IMR-90 (cell line): ENCODE measurements around the gene SLC35F6. TPM values are rescaled to one million over a fixed set of nuclear protein-coding genes. Genes with fewer than 3 reads are reported as not detected.

Experiments used
- ATAC-seq: fragments of 200-7000 bp; cut with Tn5 transposase; 2 replicates; pipeline ENCODE4 v1.9.1; 2020; ENCODE audit warnings: low read depth, mild to moderate bottlenecking, moderate library complexity
- BruUV-seq: library from RNA; stranded (reverse); fragments of 400-500 nt; replicated peaks from 2 replicates; lab custom pipeline; 2021; lab: Mats Ljungman, UMichigan
- CTCF ChIA-PET: fragments of 300-600 bp; formaldehyde crosslinking; extraction: SDS; loops from one replicate; lab custom pipeline; 2021; ENCODE audit warnings: antibody characterized with exemption; lab: Yijun Ruan, JAX
- POLR2A ChIA-PET: fragments of 300-600 bp; sonication (Branson Sonifier 250); formaldehyde crosslinking; loops from one replicate; lab custom pipeline; 2022; ENCODE audit warnings: antibody characterized with exemption; ENCODE audit not compliant: unreplicated experiment; lab: Charles Lee
- DNase-seq: peaks from one replicate; pipeline ENCODE4 v3.0.0; 2013
- H2AFZ ChIP-seq: replicated peaks from 2 replicates; pipeline ENCODE3; 2013; ENCODE audit warnings: low read length, mild to moderate bottlenecking; ENCODE audit not compliant: poor library complexity
- H2AK5ac ChIP-seq: 2 replicates; pipeline ENCODE4 v1.6.1; 2013; ENCODE audit warnings: low read depth, low read length, inconsistent platforms
- H2AK9ac ChIP-seq: replicated peaks from 2 replicates; pipeline ENCODE3; 2013; ENCODE audit warnings: mild to moderate bottlenecking, low read depth, low read length, moderate library complexity; ENCODE audit not compliant: poor library complexity
- H2BK120ac ChIP-seq: 2 replicates; pipeline ENCODE4 v1.6.1; 2013; ENCODE audit warnings: low read depth, low read length, inconsistent platforms
- H2BK15ac ChIP-seq: 3 replicates; pipeline ENCODE4 v1.6.1; 2013; ENCODE audit warnings: low read depth, low read length, inconsistent platforms
- H2BK20ac ChIP-seq: 2 replicates; pipeline ENCODE4 v1.6.1; 2013; ENCODE audit warnings: low read depth, mild to moderate bottlenecking, inconsistent platforms, low read length, moderate library complexity
- H2BK5ac ChIP-seq: 2 replicates; pipeline ENCODE4 v1.6.1; 2013; ENCODE audit warnings: mild to moderate bottlenecking, low read depth, low read length, inconsistent platforms; ENCODE audit not compliant: poor library complexity, severe bottlenecking
- H3K14ac ChIP-seq: replicated peaks from 2 replicates; pipeline ENCODE4 v1.6.1; 2013; ENCODE audit warnings: low read depth, low read length, inconsistent platforms
- H3K18ac ChIP-seq: 2 replicates; pipeline ENCODE4 v1.6.1; 2013; ENCODE audit warnings: low read depth, low read length, control low read depth
- H3K23ac ChIP-seq: 2 replicates; pipeline ENCODE4 v1.6.1; 2013; ENCODE audit warnings: low read depth, low read length, inconsistent platforms
- H3K27ac ChIP-seq: 2 replicates; pipeline ENCODE4 v1.5.1; 2013; ENCODE audit warnings: mild to moderate bottlenecking, control low read depth, low read length; ENCODE audit not compliant: insufficient read depth
- H3K27me3 ChIP-seq: 2 replicates; pipeline ENCODE4 v1.6.1; 2013; ENCODE audit warnings: low read length; ENCODE audit not compliant: control insufficient read depth, insufficient read depth
- H3K36me3 ChIP-seq: 2 replicates; pipeline ENCODE4 v1.6.1; 2013; ENCODE audit warnings: low read length, mixed read lengths; ENCODE audit not compliant: control insufficient read depth, insufficient read depth
- H3K4ac ChIP-seq: 2 replicates; pipeline ENCODE4 v1.6.1; 2013; ENCODE audit warnings: low read depth, low read length, inconsistent platforms
- H3K4me1 ChIP-seq: 2 replicates; pipeline ENCODE4 v1.6.1; 2013; ENCODE audit warnings: low read length, mixed read lengths; ENCODE audit not compliant: control insufficient read depth, insufficient read depth
- H3K4me2 ChIP-seq: 2 replicates; pipeline ENCODE4 v1.6.1; 2013; ENCODE audit warnings: low read depth, mild to moderate bottlenecking, control low read depth, low read length, moderate library complexity
- H3K4me3 ChIP-seq: 2 replicates; pipeline ENCODE4 v1.5.1; 2013; ENCODE audit warnings: low read depth, mild to moderate bottlenecking, control low read depth, low read length, moderate library complexity; ENCODE audit not compliant: insufficient read depth
- H3K56ac ChIP-seq: 2 replicates; pipeline ENCODE4 v1.6.1; 2013; ENCODE audit warnings: low read length, inconsistent platforms; ENCODE audit not compliant: insufficient read depth; ENCODE audit errors: extremely low read depth
- H3K79me1 ChIP-seq, 2 experiments: 2 replicates each; pipeline ENCODE4 v1.6.1; 2013; ENCODE audit warnings: low read length in 2 of 2, inconsistent platforms in 1 of 2, low read depth in 1 of 2
- H3K9ac ChIP-seq: 2 replicates; pipeline ENCODE4 v1.6.1; 2013; ENCODE audit warnings: low read depth, low read length, control low read depth
- H3K9me1 ChIP-seq: 2 replicates; pipeline ENCODE4 v1.6.1; 2013; ENCODE audit warnings: low read length, inconsistent platforms; ENCODE audit not compliant: insufficient read depth
- H3K9me3 ChIP-seq: 2 replicates; pipeline ENCODE4 v1.6.1; 2013; ENCODE audit warnings: low read length; ENCODE audit not compliant: control insufficient read depth, insufficient read depth
- H4K20me1 ChIP-seq: 2 replicates; pipeline ENCODE4 v1.6.1; 2013; ENCODE audit warnings: low read length, inconsistent platforms; ENCODE audit not compliant: insufficient read depth
- H4K5ac ChIP-seq: 2 replicates; pipeline ENCODE4 v1.6.1; 2013; ENCODE audit warnings: mild to moderate bottlenecking, low read depth, low read length, control low read depth
- H4K8ac ChIP-seq, 2 experiments: 2 replicates each; pipeline ENCODE4 v1.6.1; 2013; ENCODE audit warnings: low read depth in 2 of 2, low read length in 2 of 2, control low read depth in 1 of 2, inconsistent platforms in 1 of 2
- H4K91ac ChIP-seq: 2 replicates; pipeline ENCODE4 v1.6.1; 2013; ENCODE audit warnings: low read depth, low read length, inconsistent platforms; ENCODE audit not compliant: insufficient read depth
- FOS ChIP-seq: fragments of 150-350 bp; IDR thresholded peaks from 2 replicates; pipeline ENCODE4 v1.6.1; 2016; ENCODE audit warnings: low read depth, low read length
- RAD21 ChIP-seq: IDR thresholded peaks from 2 replicates; pipeline ENCODE4 v1.6.1; 2012; ENCODE audit warnings: low read length, improper control_type of control experiment
- WGBS, 2 experiments: methylation state at CpG; one replicate each; pipeline versions ENCODE4 v1.1.5 to v1.1.7; 2013; ENCODE audit warnings: missing lambda C conversion rate in 2 of 2; ENCODE audit not compliant: insufficient read length in 1 of 2; ENCODE audit errors: extremely low coverage in 2 of 2; 5-methylcytosine and 5-hydroxymethylcytosine counted together
- dilution Hi-C: fragments of 300-500 bp; cut with HindIII; formaldehyde crosslinking; loops from one replicate; pipeline ENCODE4 v1.14.3; 2018; ENCODE audit warnings: low sequenced_read_pairs; ENCODE audit not compliant: unreplicated experiment
- in situ Hi-C: fragments of 300-500 bp; cut with MboI; formaldehyde crosslinking; loops from 3 replicates; pipeline ENCODE4 v1.14.3; 2019; ENCODE audit warnings: low sequenced_read_pairs, inconsistent platforms, mixed read lengths
- intact Hi-C: fragments of 100-400 bp; cut with micrococcal nuclease; formaldehyde crosslinking; loops from 2 replicates; pipeline ENCODE4 v1.10.0; 2022
- polyA plus RNA-seq, 3 experiments: library from polyadenylated mRNA; depleted of rRNA; stranded (reverse); fragments of >200 nt; gene quantifications; 2 replicates each; pipeline ENCODE4 v1.2.3, GENCODE V29; 2012; ENCODE audit warnings: low replicate concordance in 1 of 3
- total RNA-seq: library from RNA; depleted of rRNA; stranded (reverse); fragments of >200 nt; gene quantifications from 2 replicates; pipeline ENCODE4 v1.2.3, GENCODE V29; 2012

SLC35F6 gene
- total and polyA plus RNA-seq, 2 of the 4 experiments (the other 2 are of a cell fraction), result 19.1 to 30.6 TPM

- H3K4me3 ChIP-seq, result no peak overlapping the region
- H3K9ac ChIP-seq, result no peak overlapping the region
- no peak overlapping the region for H3K56ac ChIP-seq
- intact Hi-C loops, result no loop called here
- no CpG with 5 or more reads among the region's 4 CpGs for WGBS, 2 experiments
- no peak overlapping the region for H2AFZ ChIP-seq
- no peaks in the 10 kb centered on the region for H3K36me3 ChIP-seq
- no peaks in the 10 kb centered on the region for H3K9me3 ChIP-seq
- no peaks in the 10 kb centered on the region for H3K4me1 ChIP-seq
- peaks cover 16% of the 10 kb centered on the region; the same call in 1 of the 2 replicates for H3K27me3 ChIP-seq
- TF ChIP-seq RAD21 (no peak), FOS (no peak)
- no peaks in the 10 kb centered on the region for H3K9me1 ChIP-seq
- no peak overlapping the region for H4K91ac ChIP-seq
- no peak overlapping the region for H3K4me2 ChIP-seq
- no peaks in the 10 kb centered on the region for H4K20me1 ChIP-seq
- DNase-seq (no peak), ATAC-seq (no peak)
- H3K18ac ChIP-seq, result no peak overlapping the region
- no peak overlapping the region for H3K23ac ChIP-seq
- H4K8ac ChIP-seq, result no peak overlapping the region
- H4K5ac ChIP-seq, result no peak overlapping the region
- ChIA-PET CTCF (no interaction called here), POLR2A (no interaction called here)
- H2BK20ac ChIP-seq, result no peak overlapping the region
- H3K27ac ChIP-seq, result no peak overlapping the region
- no peak overlapping the region for H3K14ac ChIP-seq
- in situ Hi-C loops, result no loop called here
- H2BK15ac ChIP-seq, result no peak overlapping the region
- no peak overlapping the region for H2BK120ac ChIP-seq
- H3K79me1 ChIP-seq, result no peaks in the 10 kb centered on the region
- H2AK9ac ChIP-seq, result no peak overlapping the region
- dilution Hi-C loops, result no loop called here
- BruUV-seq, result no TSS peak
- no peak overlapping the region for H2BK5ac ChIP-seq
- H3K4ac ChIP-seq, result no peak overlapping the region
- no peak overlapping the region for H2AK5ac ChIP-seq
Observed at GRCh38 chr2:26737221-26737620, 26.9 kb upstream of the SLC35F6 start.
